NCI-H187 treated with DMSO at 0.1 percent for 48 hours (cell line): ENCODE measurements around the gene YRDC.

Source experiments
- DNase-seq: peaks from one replicate; lab custom pipeline; 2025; lab: John Stamatoyannopoulos, UW

The YRDC gene

GRCh38 chr1:37807555-37808368, at the start of gene YRDC, which contains the start of gene C1orf122:
TSS of gene YRDC (minus strand) at chr1:37808208. CDS start at chr1:37808180, 28 bp downstream.
TSS of gene C1orf122 (plus strand) at chr1:37807790. CDS start at chr1:37808405, 615 bp downstream.
- peak; percentile 42 for DNase-seq

GRCh38 chr1:37854406-37854805, 46.4 kb upstream of the YRDC start:
- DNase-seq = no peak

- DNase-seq = no peak
Measured at GRCh38 chr1:37853157-37853556, 45.1 kb upstream of the YRDC start.

GRCh38 chr1:37851782-37852210, 43.8 kb upstream of the YRDC start:
- DNase-seq = no peak

- DNase-seq = no peak
Measured at GRCh38 chr1:37851262-37851661, 43.3 kb upstream of the YRDC start.

- DNase-seq = no peak
Measured at GRCh38 chr1:37850352-37850955, 42.4 kb upstream of the YRDC start.

GRCh38 chr1:37849480-37849879, 41.5 kb upstream of the YRDC start:
- no peak for DNase-seq

GRCh38 chr1:37846647-37847339, 38.8 kb upstream of the YRDC start:
- no peak for DNase-seq

- DNase-seq = no peak
Measured at GRCh38 chr1:37845786-37846185, 37.8 kb upstream of the YRDC start.

- DNase-seq = no peak
Measured at GRCh38 chr1:37845049-37845646, 37.1 kb upstream of the YRDC start.

- no peak for DNase-seq
Measured at GRCh38 chr1:37844536-37844935, 36.5 kb upstream of the YRDC start.

- no peak for DNase-seq
Measured at GRCh38 chr1:37841652-37842051, 33.6 kb upstream of the YRDC start.

- no peak for DNase-seq
Measured at GRCh38 chr1:37840711-37841110, 32.7 kb upstream of the YRDC start.

GRCh38 chr1:37839676-37840075, 31.7 kb upstream of the YRDC start:
- no peak for DNase-seq

- no peak for DNase-seq
Measured at GRCh38 chr1:37836788-37837187, 28.8 kb upstream of the YRDC start.

- no peak for DNase-seq
Measured at GRCh38 chr1:37831809-37832208, 23.8 kb upstream of the YRDC start.

- no peak for DNase-seq
Measured at GRCh38 chr1:37831109-37831508, 23.1 kb upstream of the YRDC start.

GRCh38 chr1:37828410-37829074, 20.5 kb upstream of the YRDC start:
- no peak for DNase-seq

GRCh38 chr1:37825506-37825905, 17.5 kb upstream of the YRDC start:
- no peak for DNase-seq

- no peak for DNase-seq
Measured at GRCh38 chr1:37824001-37824400, 16.0 kb upstream of the YRDC start.

- no peak for DNase-seq
Measured at GRCh38 chr1:37822906-37823815, 15.2 kb upstream of the YRDC start.
